Measurements from ENCODE around the gene DLG2. TPM values are rescaled to one million over a fixed set of nuclear protein-coding genes. Genes with fewer than 3 reads are reported as not detected.

Gene DLG2
- total and polyA plus RNA-seq, 2 of the 8 experiments (the other 6 are each of a cell fraction or from before 2014, with no cell fraction given) = 1.7 to 14.3 TPM

GRCh38 chr11:85099522-85099921 is 527.6 kb downstream of the DLG2 start (continued):
- TF ChIP-seq CBX5 (IDR thresholded peaks at IDR 0.05; ENCODE audit: low read depth, low read length) = no peak
